Adrenal gland (tissue), 12 donors: ENCODE results near the gene GFRA1. TPM values are rescaled to one million over a fixed set of nuclear protein-coding genes. Genes with fewer than 3 reads are reported as not detected.

Experiments
- DNase-seq, 7 donors: peaks; one replicate each; pipeline ENCODE4 v3.0.0-alpha.2; 2019 to 2020
- H3K27ac ChIP-seq, 5 donors: fragments of 200-600 bp; sonication (generic) in 4 of 5; 1 replicate in 3 of 5; 2 replicates in 2 of 5; pipeline versions ENCODE4 v1.5.1 to v1.8.0; 2016 to 2020; ENCODE audit warnings: mild to moderate bottlenecking in 1 of 5
- H3K27me3 ChIP-seq: fragments of 200-600 bp; 2 replicates; pipeline ENCODE4 v1.8.0; 2021
- H3K36me3 ChIP-seq, 2 donors: fragments of 200-600 bp; replicated peaks in 1 of 2; 1 replicate in 1 of 2; 2 replicates in 1 of 2; pipeline versions ENCODE4 v1.5.1 to v1.8.0; 2018 to 2022
- H3K4me1 ChIP-seq, 2 donors: fragments of 200-600 bp; replicated peaks in 1 of 2; 1 replicate in 1 of 2; 2 replicates in 1 of 2; pipeline versions ENCODE4 v1.5.1 to v1.8.0; 2018 to 2021
- H3K4me3 ChIP-seq, 4 donors: fragments of 200-600 bp; sonication (generic) in 3 of 4; one replicate each; pipeline ENCODE4 v1.5.1; 2016 to 2018
- H3K9me3 ChIP-seq, 3 donors: fragments of 200-600 bp; sonication (generic) in 1 of 3; replicated peaks in 1 of 3; 1 replicate in 2 of 3; 2 replicates in 1 of 3; pipeline versions ENCODE4 v1.5.1 to v1.8.0; 2016 to 2021
- POLR2A ChIP-seq, 2 donors: fragments of 450-650 bp; IDR thresholded peaks; one replicate each; pipeline ENCODE4 v1.6.1; 2017; ENCODE audit warnings: antibody characterized with exemption in 2 of 2, mild to moderate bottlenecking in 2 of 2, moderate library complexity in 1 of 2
- WGBS, 4 donors: extraction: QIAGEN DNeasy Blood & Tissue Kit in 2 of 4; methylation state at CpG; one replicate each; pipeline versions ENCODE4 v1.1.5 to v1.1.7; 2013 to 2017; 5-methylcytosine and 5-hydroxymethylcytosine counted together
- intact Hi-C, 2 donors: fragments of 100-400 bp; cut with DNase I; formaldehyde crosslinking; loops; one replicate each; pipeline versions ENCODE4 v1.14.1 to v1.15.0; 2022 to 2023
- polyA plus RNA-seq, 3 donors: library from polyadenylated mRNA; stranded (reverse); fragments of 200-250 nt in 2 of 3; fragments of 350-450 nt in 1 of 3; fragmentation: Illumina TruSeq in 1 of 3; extraction: RNeasy Lipid Tissue Mini Kit (QIAGEN cat#74804) in 1 of 3; gene quantifications; one replicate each; pipeline ENCODE4 v1.2.3, GENCODE V29; 2013 to 2014
- total RNA-seq, 9 donors: library from RNA; depleted of rRNA in 4 of 9; stranded (reverse); fragments of >200 nt in 4 of 9; fragments of 120-200 nt in 1 of 9; fragmentation: NEBNext Ultra II Directional in 1 of 9; extraction: Animal tissue kit (Norgen Biotek cat#: 25700) in 1 of 9; gene quantifications; one replicate each; pipeline versions ENCODE4 v1.1.0 to v1.2.4, GENCODE V29; 2013 to 2023
- TF ChIP-seq, protein P1 (sequence below), 6 experiments: fragments of 450-650 bp in 4 of 6; fragments of 200-600 bp in 2 of 6; sonication (generic) in 1 of 6; IDR thresholded peaks; 1 replicate in 5 of 6; 2 replicates in 1 of 6; pipeline versions ENCODE4 v1.5.1 to v1.8.0; 2016 to 2021; ENCODE audit warnings: antibody characterized with exemption in 6 of 6, mild to moderate bottlenecking in 2 of 6, moderate library complexity in 1 of 6
- donor health status: healthy with polysubstance abuse.
- donor health status: Bipolar disorder and iron deficiency.
- donor health status: DM: yes; HTN: yes; CAD: no.
- donor health status: DM: no; HTN: no; CAD: no.
- donor health status: DM: no; HTN: no; CAD: no.
- donor health status: DM: yes; HTN: yes; CAD: no.

Gene GFRA1
- total and polyA plus RNA-seq, 12 donors = 0.61 to 12.9 (median 2.6) TPM

DNA sequence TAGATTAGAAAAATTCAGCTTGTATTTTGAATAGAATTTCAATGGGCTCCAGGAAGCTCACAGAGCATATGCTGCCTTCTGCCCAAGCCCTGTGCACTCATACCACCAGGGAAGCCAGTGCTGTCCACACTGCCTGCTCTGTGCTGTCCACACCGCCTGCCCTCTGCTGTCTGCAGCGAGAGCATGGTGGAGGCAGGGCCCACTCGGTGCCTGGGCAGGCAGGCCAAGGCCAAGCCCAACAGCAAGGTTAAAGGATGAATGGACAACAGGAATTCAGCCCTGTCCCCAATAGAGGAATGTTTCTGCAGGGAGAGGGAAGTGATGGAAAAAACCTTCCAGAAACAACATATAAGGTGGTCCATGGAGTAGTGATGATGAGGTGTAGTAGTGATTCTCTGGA is 146.8 kb downstream of the GFRA1 start:
- Histone ChIP-seq H3K36me3 (no peaks in the 10 kb centered on the region), H3K4me1 (no peaks in the 10 kb centered on the region), H3K27ac (no peak overlapping the region), H3K9me3 (no peaks in the 10 kb centered on the region), H3K4me3 (no peak overlapping the region), H3K27me3 (no peaks in the 10 kb centered on the region)
- intact Hi-C loops = no loop called here
- WGBS, 4 donors = 69 to 80% (median 74%) methylated on average over 2 to 3 of the region's 3 CpGs
- TF ChIP-seq, protein P1, sequence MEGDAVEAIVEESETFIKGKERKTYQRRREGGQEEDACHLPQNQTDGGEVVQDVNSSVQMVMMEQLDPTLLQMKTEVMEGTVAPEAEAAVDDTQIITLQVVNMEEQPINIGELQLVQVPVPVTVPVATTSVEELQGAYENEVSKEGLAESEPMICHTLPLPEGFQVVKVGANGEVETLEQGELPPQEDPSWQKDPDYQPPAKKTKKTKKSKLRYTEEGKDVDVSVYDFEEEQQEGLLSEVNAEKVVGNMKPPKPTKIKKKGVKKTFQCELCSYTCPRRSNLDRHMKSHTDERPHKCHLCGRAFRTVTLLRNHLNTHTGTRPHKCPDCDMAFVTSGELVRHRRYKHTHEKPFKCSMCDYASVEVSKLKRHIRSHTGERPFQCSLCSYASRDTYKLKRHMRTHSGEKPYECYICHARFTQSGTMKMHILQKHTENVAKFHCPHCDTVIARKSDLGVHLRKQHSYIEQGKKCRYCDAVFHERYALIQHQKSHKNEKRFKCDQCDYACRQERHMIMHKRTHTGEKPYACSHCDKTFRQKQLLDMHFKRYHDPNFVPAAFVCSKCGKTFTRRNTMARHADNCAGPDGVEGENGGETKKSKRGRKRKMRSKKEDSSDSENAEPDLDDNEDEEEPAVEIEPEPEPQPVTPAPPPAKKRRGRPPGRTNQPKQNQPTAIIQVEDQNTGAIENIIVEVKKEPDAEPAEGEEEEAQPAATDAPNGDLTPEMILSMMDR (IDR thresholded peaks at IDR 0.05) = no peak
- no peak for TF ChIP-seq POLR2A (IDR thresholded peaks at IDR 0.05)
- DNase-seq = no peak

DNA sequence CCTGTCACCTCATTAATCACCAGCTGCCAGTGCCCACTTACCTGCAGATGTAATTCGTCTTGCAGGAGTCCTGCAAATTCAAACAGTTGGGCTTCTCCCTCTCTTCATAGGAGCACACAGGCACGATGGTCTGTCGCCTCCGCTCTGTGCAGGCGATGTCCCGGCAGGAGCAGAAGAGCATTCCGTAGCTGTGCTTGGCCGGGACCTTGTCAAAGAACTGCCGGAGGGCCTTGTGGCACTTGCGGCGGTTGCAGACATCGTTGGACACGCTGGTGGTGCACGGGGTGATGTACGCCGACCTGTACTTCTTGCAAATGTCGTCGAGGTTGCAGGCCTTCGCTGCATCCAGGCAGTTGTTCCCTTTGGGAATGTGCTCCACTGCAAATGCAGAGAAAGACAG is 147.8 kb downstream of the GFRA1 start:
- Histone ChIP-seq H3K9me3 (no peaks in the 10 kb centered on the region), H3K27me3 (no peaks in the 10 kb centered on the region), H3K4me1 (no peaks in the 10 kb centered on the region), H3K36me3 (no peaks in the 10 kb centered on the region), H3K27ac (no peak overlapping the region), H3K4me3 (no peak overlapping the region)
- TF ChIP-seq POLR2A (IDR thresholded peaks at IDR 0.05) = no peak
- TF ChIP-seq, protein P1 (IDR thresholded peaks at IDR 0.05) = no peak
- DNase-seq = no peak
- 81 to 89% (median 85%) methylated on average over 10 to 19 of the region's 19 CpGs for WGBS, 4 donors
- intact Hi-C loops = no loop called here

DNA sequence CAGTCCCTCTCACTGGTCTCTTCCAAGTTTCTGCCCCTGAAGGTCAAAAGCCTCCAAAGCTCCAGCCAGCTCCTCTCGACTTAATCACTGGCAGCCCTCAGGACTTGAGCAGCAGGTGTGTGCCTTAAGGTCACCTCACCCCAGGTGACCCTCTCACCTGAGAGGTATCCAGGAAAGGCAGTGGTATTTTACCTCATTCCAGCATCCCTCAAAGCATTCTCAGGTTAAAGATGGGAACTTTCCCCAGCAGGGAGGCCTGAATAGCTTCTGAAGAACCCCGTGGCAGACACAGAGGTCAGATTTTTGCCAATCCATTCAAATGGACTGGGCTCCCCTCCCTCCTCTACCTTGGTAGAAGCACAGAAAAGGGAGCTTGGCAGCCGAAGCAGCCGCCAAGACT is 148.2 kb downstream of the GFRA1 start:
- no peaks in the 10 kb centered on the region for H3K27me3 ChIP-seq
- no peaks in the 10 kb centered on the region for H3K4me1 ChIP-seq
- H3K36me3 ChIP-seq = no peaks in the 10 kb centered on the region
- TF ChIP-seq, protein P1 (IDR thresholded peaks at IDR 0.05) = no peak
- no peak for TF ChIP-seq POLR2A (IDR thresholded peaks at IDR 0.05)
- WGBS, 4 donors = 56 to 73% (median 62%) methylated on average over 4 of the region's 4 CpGs
- DNase-seq = no peak
- H3K9me3 ChIP-seq = no peaks in the 10 kb centered on the region
- intact Hi-C loops = no loop called here
- H3K27ac ChIP-seq = no peak overlapping the region
- no peak overlapping the region for H3K4me3 ChIP-seq

DNA sequence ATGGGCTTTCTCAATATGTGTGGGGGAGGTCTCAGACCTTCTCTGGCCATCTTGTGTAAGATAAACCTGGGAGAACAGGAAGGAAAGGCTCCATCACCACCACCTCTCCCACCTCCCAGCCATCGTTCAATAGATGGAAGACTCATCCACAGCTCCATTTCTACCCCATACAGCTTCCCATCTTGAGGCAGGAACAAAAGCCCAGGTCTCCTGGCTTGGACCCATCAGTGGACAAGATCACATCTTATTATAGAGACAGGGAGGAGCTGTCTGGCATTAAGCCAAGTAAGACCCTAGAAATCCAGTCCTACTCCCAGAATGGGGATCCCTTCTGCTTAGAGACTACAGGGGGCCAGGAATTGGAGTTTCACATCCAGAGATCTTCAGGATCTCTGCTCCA is 150.3 kb downstream of the GFRA1 start:
- intact Hi-C loops = no loop called here
- no peaks in the 10 kb centered on the region for H3K27me3 ChIP-seq
- no peaks in the 10 kb centered on the region for H3K4me1 ChIP-seq
- no peak for TF ChIP-seq POLR2A (IDR thresholded peaks at IDR 0.05)
- TF ChIP-seq, protein P1 (IDR thresholded peaks at IDR 0.05) = no peak
- no peak overlapping the region for H3K4me3 ChIP-seq
- DNase-seq = no peak
- no peaks in the 10 kb centered on the region for H3K9me3 ChIP-seq
- WGBS, 4 donors = 83 to 100% (median 87%) methylated on average over 1 of the region's 1 CpG
- H3K27ac ChIP-seq = no peak overlapping the region
- H3K36me3 ChIP-seq = no peaks in the 10 kb centered on the region
